H1 (cell line): Measurements from ENCODE around the gene GRID1. TPM values are rescaled to one million over a fixed set of nuclear protein-coding genes. Genes with fewer than 3 reads are reported as not detected.

Experiments
- EZH2 ChIP-seq: fragments of 200-600 bp; sonication (generic); IDR thresholded peaks from 2 replicates; pipeline ENCODE4 v1.7.1; 2012; ENCODE audit warnings: low read depth, mild to moderate bottlenecking, moderate library complexity, low read length, inconsistent platforms; ENCODE audit not compliant: severe bottlenecking
- RAD21 ChIP-seq, 2 experiments: IDR thresholded peaks in 1 of 2; conservative IDR thresholded peaks in 1 of 2; 2 replicates each; pipeline ENCODE4 v1.6.1; 2011; ENCODE audit warnings: low read depth in 2 of 2, low read length in 2 of 2, improper control_type of control experiment in 1 of 2, inconsistent platforms in 1 of 2, mild to moderate bottlenecking in 1 of 2, moderate library complexity in 1 of 2
- SIN3A ChIP-seq, 2 experiments: IDR thresholded peaks in 1 of 2; conservative IDR thresholded peaks in 1 of 2; 2 replicates each; pipeline ENCODE4 v1.6.1; 2011 to 2012; ENCODE audit warnings: low read length in 2 of 2, improper control_type of control experiment in 1 of 2, low read depth in 1 of 2, mild to moderate bottlenecking in 1 of 2
- TBP ChIP-seq: IDR thresholded peaks from 2 replicates; pipeline ENCODE4 v1.6.1; 2011; ENCODE audit warnings: low read depth, low read length, improper control_type of control experiment
- polyA plus RNA-seq, 7 experiments: library from polyadenylated mRNA; depleted of rRNA in 3 of 7; stranded (reverse) in 5 of 7; unstranded in 2 of 7; fragments of >200 nt in 5 of 7; fragments of 200-250 nt in 2 of 7; gene quantifications; 1 replicate in 5 of 7; 2 replicates in 1 of 7; 4 replicates in 1 of 7; pipeline versions ENCODE4 v1.2.1 to v1.2.3, GENCODE V29; 2011 to 2013; ENCODE audit warnings: missing spikeins in 2 of 7, mixed read lengths in 2 of 7
- total RNA-seq: library from RNA; stranded (reverse); fragmentation: NEBNext Ultra II Directional; extraction: Animal tissue kit (Norgen Biotek cat#: 25700); gene quantifications from 2 replicates; pipeline ENCODE4 v1.2.1, GENCODE V29; 2021

The GRID1 gene
- total and polyA plus RNA-seq, 2 of the 8 experiments (the other 6 are each of a cell fraction or from before 2014, with no cell fraction given), result 0.22 to 0.30 TPM

DNA sequence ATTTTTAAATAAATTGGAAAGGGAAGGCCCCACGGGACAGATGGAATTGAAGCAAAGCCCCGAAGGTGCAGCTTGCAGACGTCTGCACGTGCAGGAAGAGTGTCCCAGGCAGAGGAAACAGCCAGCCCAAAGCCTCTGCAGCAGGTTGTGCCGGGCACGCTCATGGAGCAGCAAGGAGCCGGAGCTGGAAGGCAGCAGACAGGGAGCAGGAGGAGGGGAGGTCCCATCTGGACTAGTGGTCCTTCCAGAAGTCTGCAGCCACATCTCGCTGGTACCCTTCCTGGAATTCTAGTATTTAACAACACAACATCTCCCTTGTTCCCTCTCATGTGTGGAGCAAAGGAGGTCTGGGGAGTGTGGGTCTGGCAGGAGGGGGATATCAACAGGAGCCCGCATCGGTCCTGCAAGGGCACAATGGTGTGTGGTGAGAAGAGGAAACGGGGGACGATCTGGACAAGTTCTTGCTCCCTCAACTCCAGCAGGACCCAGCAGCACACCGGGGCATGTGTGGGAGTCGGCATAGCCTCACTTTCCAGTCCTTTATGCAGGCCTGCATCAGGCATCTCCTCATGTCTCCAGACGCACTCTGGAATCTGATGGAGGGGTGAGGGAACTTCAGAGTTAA, 169.3 kb downstream of the GRID1 start (continued):
- TF ChIP-seq EZH2 (no peak), TBP (no peak), RAD21 (IDR thresholded peaks at IDR 0.05 in 1 of 2, conservative IDR thresholded peaks at IDR 0.05 in 1 of 2; ENCODE audit: low read depth in 2 of 2, low read length in 2 of 2) (no peak), SIN3A (conservative IDR thresholded peaks at IDR 0.05 in 1 of 2, IDR thresholded peaks at IDR 0.05 in 1 of 2; ENCODE audit: low read depth in 1 of 2, low read length in 2 of 2) (no peak)
- TF ChIP-seq, all 59 proteins: peak for 0
